PC-3 (cell line): ENCODE data around the gene BNIP1. TPM values are rescaled to one million over a fixed set of nuclear protein-coding genes. Genes with fewer than 3 reads are reported as not detected.

ENCODE experiments used
- ATAC-seq: fragments of 200-7000 bp; cut with Tn5 transposase; 2 replicates; pipeline ENCODE4 v1.9.1; 2020; ENCODE audit warnings: mild to moderate bottlenecking, moderate library complexity
- BruUV-seq: library from RNA; stranded (reverse); fragments of 400-500 nt; replicated peaks from 2 replicates; lab custom pipeline; 2021; lab: Mats Ljungman, UMichigan
- CTCF ChIA-PET: fragments of 300-600 bp; sonication (Branson Sonifier 250); formaldehyde crosslinking; loops from one replicate; lab custom pipeline; 2022; ENCODE audit warnings: antibody characterized with exemption; lab: Charles Lee
- POLR2A ChIA-PET: fragments of 300-600 bp; sonication (Branson Sonifier 250); formaldehyde crosslinking; loops from one replicate; lab custom pipeline; 2022; ENCODE audit warnings: antibody characterized with exemption; ENCODE audit not compliant: unreplicated experiment; lab: Charles Lee
- DNase-seq: peaks from one replicate; pipeline ENCODE4 v3.0.0-alpha.2; 2015
- H2AFZ ChIP-seq: fragments of 300-600 bp; sonication (generic); 2 replicates; pipeline ENCODE4 v1.6.0; 2016; ENCODE audit warnings: antibody characterized with exemption, low read length
- H3F3A ChIP-seq: fragments of 300-600 bp; sonication (generic); one replicate; pipeline ENCODE4 v1.6.0; 2017; ENCODE audit warnings: antibody characterized with exemption, low read length, control low read depth, mild to moderate bottlenecking; ENCODE audit not compliant: unreplicated experiment
- H3K27ac ChIP-seq: fragments of 300-600 bp; sonication (generic); 2 replicates; pipeline ENCODE4 v1.5.1; 2016; ENCODE audit warnings: mild to moderate bottlenecking, low read length
- H3K27me3 ChIP-seq: fragments of 300-600 bp; sonication (generic); 2 replicates; pipeline ENCODE4 v1.6.1; 2016; ENCODE audit warnings: low read length, mixed read lengths
- H3K36me3 ChIP-seq: fragments of 300-600 bp; sonication (generic); 2 replicates; pipeline ENCODE4 v1.6.1; 2016; ENCODE audit warnings: low read depth, mixed run types, low read length, mixed read lengths
- H3K4me1 ChIP-seq: fragments of 300-600 bp; sonication (generic); 2 replicates; pipeline ENCODE4 v1.5.1; 2016; ENCODE audit warnings: low read length; ENCODE audit not compliant: insufficient read depth
- H3K4me2 ChIP-seq: fragments of 300-600 bp; sonication (generic); 2 replicates; pipeline ENCODE4 v1.6.0; 2016; ENCODE audit warnings: low read length
- H3K4me3 ChIP-seq: fragments of 300-600 bp; sonication (generic); 2 replicates; pipeline ENCODE4 v1.5.1; 2016; ENCODE audit warnings: mild to moderate bottlenecking, low read length, mixed read lengths
- H3K79me2 ChIP-seq: fragments of 300-600 bp; sonication (generic); 2 replicates; pipeline ENCODE4 v1.6.1; 2017; ENCODE audit warnings: low read length, mixed read lengths
- H3K9ac ChIP-seq: fragments of 300-600 bp; sonication (generic); 2 replicates; pipeline ENCODE4 v1.6.0; 2016; ENCODE audit warnings: mild to moderate bottlenecking, low read length
- H3K9me2 ChIP-seq: fragments of 300-600 bp; sonication (generic); replicated peaks from 2 replicates; pipeline ENCODE4 v1.6.1; 2016; ENCODE audit warnings: mixed run types, low read length, mixed read lengths
- H3K9me3 ChIP-seq: fragments of 300-600 bp; sonication (generic); 2 replicates; pipeline ENCODE4 v1.6.1; 2016; ENCODE audit warnings: low read length, mixed read lengths
- H4K20me1 ChIP-seq: fragments of 300-600 bp; sonication (generic); 2 replicates; pipeline ENCODE4 v1.6.1; 2016; ENCODE audit warnings: low read length, mixed read lengths
- EZH2 ChIP-seq: fragments of 300-600 bp; sonication (generic); IDR thresholded peaks from one replicate; pipeline ENCODE4 v1.6.1; 2017; ENCODE audit warnings: antibody characterized with exemption, mild to moderate bottlenecking, low read length; ENCODE audit not compliant: unreplicated experiment
- EZH2phosphoT487 ChIP-seq: fragments of 300-600 bp; sonication (generic); IDR thresholded peaks from 2 replicates; pipeline ENCODE4 v1.6.1; 2018; ENCODE audit warnings: mild to moderate bottlenecking, antibody characterized with exemption, low read length, borderline replicate concordance
- intact Hi-C: fragments of 100-400 bp; cut with micrococcal nuclease; formaldehyde crosslinking; loops from 2 replicates; pipeline ENCODE4 v1.9.0; 2023
- total RNA-seq: library from RNA; depleted of rRNA; stranded (reverse); fragments of >200 nt; gene quantifications from 2 replicates; pipeline ENCODE4 v1.2.3, GENCODE V29; 2014
- TF ChIP-seq, protein P1 (sequence below): fragments of 300-600 bp; sonication (generic); conservative IDR thresholded peaks from 2 replicates; pipeline ENCODE4 v1.5.1; 2017; ENCODE audit warnings: antibody characterized with exemption, low read depth, mild to moderate bottlenecking, low read length

Gene BNIP1
- total RNA-seq, 1 experiment from 2014 or later = 21.5 TPM

DNA sequence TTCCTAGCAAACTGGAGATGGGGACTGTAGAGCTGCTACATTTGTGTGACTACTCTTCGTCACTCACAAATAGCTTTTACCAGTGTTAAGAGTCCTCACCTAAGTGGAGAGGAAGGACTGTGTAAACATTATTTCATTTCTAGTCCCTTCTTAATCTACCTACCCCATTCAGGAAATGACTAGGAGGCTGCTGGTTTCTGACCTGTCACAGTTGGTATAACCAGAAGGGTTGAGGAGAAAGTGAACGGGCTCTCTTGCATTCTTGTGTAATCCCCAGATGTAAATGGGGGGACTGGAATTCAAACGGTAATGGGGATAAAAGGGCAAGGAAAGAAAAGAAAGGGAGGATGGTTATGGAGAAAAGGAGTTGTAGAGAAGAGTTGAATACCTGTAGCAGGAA lies 35.4 kb upstream of the BNIP1 start:
- no peaks in the 10 kb centered on the region for H3K27me3 ChIP-seq
- H3F3A ChIP-seq = no peaks in the 10 kb centered on the region
- ChIA-PET POLR2A (no interaction called here), CTCF (no interaction called here)
- H3K27ac ChIP-seq = no peak overlapping the region
- no peak for DNase-seq
- H3K9ac ChIP-seq = no peak overlapping the region
- TF ChIP-seq EZH2 = no peak
- TF ChIP-seq EZH2phosphoT487 = no peak
- TF ChIP-seq, protein P1, sequence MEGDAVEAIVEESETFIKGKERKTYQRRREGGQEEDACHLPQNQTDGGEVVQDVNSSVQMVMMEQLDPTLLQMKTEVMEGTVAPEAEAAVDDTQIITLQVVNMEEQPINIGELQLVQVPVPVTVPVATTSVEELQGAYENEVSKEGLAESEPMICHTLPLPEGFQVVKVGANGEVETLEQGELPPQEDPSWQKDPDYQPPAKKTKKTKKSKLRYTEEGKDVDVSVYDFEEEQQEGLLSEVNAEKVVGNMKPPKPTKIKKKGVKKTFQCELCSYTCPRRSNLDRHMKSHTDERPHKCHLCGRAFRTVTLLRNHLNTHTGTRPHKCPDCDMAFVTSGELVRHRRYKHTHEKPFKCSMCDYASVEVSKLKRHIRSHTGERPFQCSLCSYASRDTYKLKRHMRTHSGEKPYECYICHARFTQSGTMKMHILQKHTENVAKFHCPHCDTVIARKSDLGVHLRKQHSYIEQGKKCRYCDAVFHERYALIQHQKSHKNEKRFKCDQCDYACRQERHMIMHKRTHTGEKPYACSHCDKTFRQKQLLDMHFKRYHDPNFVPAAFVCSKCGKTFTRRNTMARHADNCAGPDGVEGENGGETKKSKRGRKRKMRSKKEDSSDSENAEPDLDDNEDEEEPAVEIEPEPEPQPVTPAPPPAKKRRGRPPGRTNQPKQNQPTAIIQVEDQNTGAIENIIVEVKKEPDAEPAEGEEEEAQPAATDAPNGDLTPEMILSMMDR = no peak
- H3K4me1 ChIP-seq = no peaks in the 10 kb centered on the region
- H3K36me3 ChIP-seq = no peaks in the 10 kb centered on the region
- no peaks in the 10 kb centered on the region for H3K79me2 ChIP-seq
- H3K4me3 ChIP-seq = no peak overlapping the region
- BruUV-seq = no TSS peak
- H3K9me3 ChIP-seq = no peaks in the 10 kb centered on the region
- no peaks in the 10 kb centered on the region for H3K9me2 ChIP-seq
- intact Hi-C loops = no loop called here
- ATAC-seq = no peak
- H2AFZ ChIP-seq = no peak overlapping the region
- no peak overlapping the region for H3K4me2 ChIP-seq
- H4K20me1 ChIP-seq = no peaks in the 10 kb centered on the region

DNA sequence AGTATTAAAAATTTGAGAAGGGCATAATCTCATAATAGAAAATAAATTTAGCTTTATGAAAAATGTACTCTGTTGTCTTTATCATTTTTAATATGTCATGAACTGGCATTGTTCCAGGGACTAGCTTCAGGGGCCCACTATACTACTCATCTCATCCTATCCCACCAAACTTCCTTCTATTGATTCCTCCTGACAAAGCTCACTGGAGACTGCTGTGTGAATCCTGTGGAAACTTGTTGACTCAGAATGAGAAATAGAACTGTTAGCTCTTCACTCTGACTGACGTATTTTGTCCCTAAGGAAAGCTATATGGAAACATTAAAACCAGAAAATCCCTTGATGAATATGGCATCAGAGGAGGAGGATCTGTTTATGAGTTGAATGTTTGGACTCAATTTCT lies 29.8 kb upstream of the BNIP1 start:
- ATAC-seq (no peak), DNase-seq (no peak)
- Histone ChIP-seq H3K27ac (no peak overlapping the region), H3K9me3 (0 out of 2 replicates have a peak, but pooled peaks cover under 1% of the 10 kb centered on the region), H3K4me3 (no peak overlapping the region), H3K79me2 (no peaks in the 10 kb centered on the region), H3K9me2 (no peaks in the 10 kb centered on the region), H3F3A (no peaks in the 10 kb centered on the region), H2AFZ (no peak overlapping the region), H3K36me3 (no peaks in the 10 kb centered on the region), H3K9ac (no peak overlapping the region), H3K27me3 (no peaks in the 10 kb centered on the region), H4K20me1 (no peaks in the 10 kb centered on the region), H3K4me2 (no peak overlapping the region), H3K4me1 (no peaks in the 10 kb centered on the region)
- intact Hi-C loops = no loop called here
- ChIA-PET POLR2A (no interaction called here), CTCF (no interaction called here)
- no TSS peak for BruUV-seq
- TF ChIP-seq EZH2 (no peak), EZH2phosphoT487 (no peak)
- TF ChIP-seq, protein P1 = no peak

DNA sequence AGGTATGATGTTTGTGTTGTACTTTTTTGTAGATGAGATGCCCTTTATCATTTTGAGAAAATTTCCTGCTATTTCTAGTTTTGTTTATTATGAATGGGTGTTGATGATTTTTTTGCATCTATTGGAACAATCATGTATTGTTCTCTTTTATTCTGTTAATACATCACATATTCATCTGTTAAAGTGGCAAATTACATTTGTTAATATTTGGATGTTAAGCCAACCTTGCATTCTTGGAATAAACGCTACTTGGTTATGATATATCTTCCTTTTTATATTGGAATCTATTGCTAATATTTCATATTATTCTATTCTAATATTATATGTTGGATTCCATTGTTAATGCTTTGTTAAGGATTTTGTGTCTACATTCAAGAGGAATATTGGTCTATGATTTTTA lies 24.6 kb upstream of the BNIP1 start:
- Histone ChIP-seq H3K4me3 (no peak overlapping the region), H3K9ac (no peak overlapping the region), H4K20me1 (no peaks in the 10 kb centered on the region), H3K4me1 (no peaks in the 10 kb centered on the region), H3K9me3 (0 out of 2 replicates have a peak, but pooled peaks cover 3% of the 10 kb centered on the region), H3K27me3 (no peaks in the 10 kb centered on the region), H3F3A (no peaks in the 10 kb centered on the region), H3K27ac (no peak overlapping the region), H3K36me3 (no peaks in the 10 kb centered on the region), H3K79me2 (no peaks in the 10 kb centered on the region), H2AFZ (no peak overlapping the region), H3K9me2 (no peaks in the 10 kb centered on the region), H3K4me2 (no peak overlapping the region)
- ATAC-seq (no peak), DNase-seq (no peak)
- CTCF ChIA-PET = no interaction called here
- BruUV-seq = no TSS peak
- intact Hi-C loops = no loop called here
- TF ChIP-seq EZH2 (no peak), EZH2phosphoT487 (no peak)
- TF ChIP-seq, protein P1 = no peak
- POLR2A ChIA-PET = no interaction called here
